HEK293 (cell line): ENCODE measurements around the gene COMMD7.

Experiments used
- CTCF ChIP-seq: fragments of 450-650 bp; formaldehyde crosslinking; IDR thresholded peaks from 2 replicates; pipeline ENCODE4 v1.5.1; 2016; ENCODE audit warnings: missing biosample characterization, missing genetic modification characterization
- GFI1B ChIP-seq: fragments of 450-650 bp; formaldehyde crosslinking; IDR thresholded peaks from 2 replicates; pipeline ENCODE4 v1.5.1; 2016; ENCODE audit warnings: missing biosample characterization, missing genetic modification characterization
- HOXD13 ChIP-seq: sonication (generic); formaldehyde crosslinking; IDR thresholded peaks from 2 replicates; pipeline ENCODE4 v1.8.0; 2022; ENCODE audit warnings: missing genetic modification reagents, borderline replicate concordance
- TSHZ1 ChIP-seq: fragments of 450-650 bp; formaldehyde crosslinking; IDR thresholded peaks from 2 replicates; pipeline ENCODE4 v1.5.1; 2016; ENCODE audit warnings: missing biosample characterization, missing genetic modification characterization, borderline replicate concordance
- ZNF239 ChIP-seq: fragments of 450-650 bp; formaldehyde crosslinking; IDR thresholded peaks from 2 replicates; pipeline ENCODE4 v1.5.1; 2016; ENCODE audit warnings: missing biosample characterization, missing genetic modification characterization
- ZNF571 ChIP-seq: fragments of 450-650 bp; formaldehyde crosslinking; IDR thresholded peaks from 2 replicates; pipeline ENCODE4 v1.5.0; 2017; ENCODE audit warnings: missing biosample characterization, missing genetic modification characterization
- ZNF621 ChIP-seq: fragments of 450-650 bp; formaldehyde crosslinking; IDR thresholded peaks from 2 replicates; pipeline ENCODE4 v1.5.1; 2017; ENCODE audit warnings: missing biosample characterization, missing genetic modification characterization
- ZNF707 ChIP-seq: fragments of 450-650 bp; formaldehyde crosslinking; IDR thresholded peaks from 2 replicates; pipeline ENCODE4 v1.5.1; 2016; ENCODE audit warnings: missing biosample characterization, missing genetic modification characterization
- ZNF843 ChIP-seq: fragments of 450-650 bp; formaldehyde crosslinking; IDR thresholded peaks from 2 replicates; pipeline ENCODE4 v1.5.1; 2016; ENCODE audit warnings: missing biosample characterization, missing genetic modification characterization

- TF ChIP-seq ZNF239 (tag by site-specific recombination) (no peak), ZNF843 (tag by site-specific recombination) (no peak), CTCF (tag by site-specific recombination) (no peak), ZNF707 (tag by site-specific recombination) (no peak), ZNF621 (tag by site-specific recombination) (no peak), HOXD13 (CRISPR knock-in tag) (no peak), GFI1B (tag by site-specific recombination) (peak; percentile 38; the same call in 1 of the 2 replicates), TSHZ1 (tag by site-specific recombination) (no peak), ZNF571 (no peak)
Measured at GRCh38 chr20:32772046-32772445, 28.8 kb upstream of the COMMD7 start.
